Smooth muscle cell of the brain vasculature (primary cell): ENCODE results near the gene TRAF2.
A peak's percentile ranks its signal among the peaks of the same experiment; 100 is the strongest.

Source experiments
- DNase-seq: peaks from one replicate; pipeline ENCODE4 v3.0.0-alpha.2; 2012; ENCODE audit warnings: low read depth, low spot score

The TRAF2 gene

DNA sequence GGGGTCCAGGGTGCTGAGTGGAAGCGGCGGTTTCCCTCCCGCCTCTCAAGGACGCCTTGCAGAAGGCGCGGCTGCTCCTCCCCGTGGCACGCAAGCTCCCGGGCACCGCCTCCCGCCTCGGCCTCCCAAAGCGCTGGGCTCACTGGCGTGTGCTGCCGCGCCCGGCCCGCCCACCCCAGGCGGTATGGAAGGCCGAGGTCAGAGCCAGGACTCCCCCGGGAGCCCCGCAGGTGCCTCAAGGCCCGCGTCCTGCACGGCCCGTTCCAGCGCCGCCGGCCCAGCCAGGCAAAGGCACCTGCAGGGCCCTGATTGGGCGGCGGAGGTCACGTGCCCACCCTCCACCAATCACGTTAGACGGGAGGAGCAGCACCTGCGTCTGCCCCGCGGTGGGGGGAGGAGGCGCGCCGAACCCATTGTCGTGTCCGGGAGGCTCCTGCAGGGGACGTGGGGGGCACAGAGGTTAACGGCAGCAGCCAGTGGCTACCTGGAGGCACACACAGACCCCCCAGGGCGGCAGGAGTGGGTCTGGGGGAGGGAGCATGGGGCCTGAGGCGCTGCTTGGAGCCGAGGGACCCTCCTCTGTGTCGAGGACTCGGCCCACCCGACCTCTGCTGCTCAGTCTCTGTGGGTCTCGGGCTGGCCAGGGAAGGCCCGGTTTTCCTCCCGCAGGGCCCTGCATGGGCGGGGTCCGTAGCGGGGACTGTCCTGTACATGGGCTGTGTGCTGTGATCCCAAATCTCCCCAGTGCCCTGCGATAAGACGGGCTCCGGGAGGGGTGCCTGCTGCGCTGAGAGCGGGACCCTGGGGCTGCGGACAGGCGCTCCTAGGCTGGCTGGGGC, 63.7 kb downstream of the TRAF2 start:
- peak; percentile 40 for DNase-seq

DNA sequence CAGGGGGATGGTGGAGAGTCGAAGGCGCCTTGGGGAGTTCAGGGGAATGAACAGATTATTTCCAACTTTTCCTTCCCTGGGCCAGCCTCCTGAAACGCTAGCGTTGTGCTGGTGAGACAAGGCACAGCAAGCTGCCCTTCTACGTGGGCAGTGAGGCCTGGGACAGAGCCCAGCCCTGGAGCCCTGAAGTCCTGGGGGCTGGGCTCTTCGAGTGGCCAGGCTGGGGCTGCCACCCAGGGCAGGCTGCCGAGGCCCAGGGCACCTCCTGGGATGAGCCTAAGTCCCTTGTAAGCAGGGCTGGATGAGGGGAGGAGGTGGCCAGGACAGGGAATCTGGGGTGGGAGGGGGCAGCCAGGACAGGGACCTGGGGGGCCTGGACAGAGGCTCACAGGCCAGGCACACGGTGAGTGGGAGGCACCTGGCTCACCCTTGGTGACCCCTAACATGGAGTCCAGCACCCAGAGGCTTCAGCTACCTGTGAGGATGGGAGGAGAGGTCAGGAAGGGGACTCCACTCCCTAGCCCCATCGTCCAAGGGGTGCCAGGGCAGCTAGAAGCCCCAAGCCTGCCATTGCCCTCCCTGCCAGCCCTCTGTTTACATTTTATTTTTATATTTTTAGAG, 64.5 kb downstream of the TRAF2 start:
- no peak for DNase-seq

- DNase-seq = no peak
Observed at GRCh38 chr9:136951541-136952320, 65.4 kb downstream of the TRAF2 start, which contains the start of gene LCN12. LCN12 (plus strand) TSS chr9:136952273; CDS start chr9:136952328, 55 bp downstream.

DNA sequence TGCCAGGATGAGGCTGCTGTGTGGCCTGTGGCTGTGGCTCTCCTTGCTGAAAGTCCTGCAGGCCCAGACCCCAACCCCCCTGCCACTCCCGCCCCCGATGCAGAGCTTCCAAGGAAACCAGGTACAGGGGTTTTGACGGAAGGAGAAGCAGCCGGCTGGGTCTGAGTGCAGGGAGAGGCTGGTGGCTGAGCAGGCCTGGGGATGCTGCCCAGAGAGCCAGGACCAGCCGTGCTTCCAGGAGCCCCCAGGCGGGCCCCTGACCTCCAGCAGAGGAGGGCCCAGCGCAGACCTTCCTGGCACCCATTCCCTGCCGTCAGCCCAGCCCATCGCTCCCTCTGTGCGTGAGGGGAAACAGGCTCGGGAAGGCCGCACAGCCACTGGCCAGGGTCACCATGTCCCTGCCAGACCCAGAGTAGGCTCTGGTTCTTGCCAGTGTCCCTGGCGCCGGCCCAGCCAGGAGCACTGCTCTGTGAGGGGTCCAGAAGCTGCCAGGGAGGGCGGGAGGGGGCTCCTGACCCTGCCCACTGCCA, 66.1 kb downstream of the TRAF2 start:
- DNase-seq = no peak

DNA sequence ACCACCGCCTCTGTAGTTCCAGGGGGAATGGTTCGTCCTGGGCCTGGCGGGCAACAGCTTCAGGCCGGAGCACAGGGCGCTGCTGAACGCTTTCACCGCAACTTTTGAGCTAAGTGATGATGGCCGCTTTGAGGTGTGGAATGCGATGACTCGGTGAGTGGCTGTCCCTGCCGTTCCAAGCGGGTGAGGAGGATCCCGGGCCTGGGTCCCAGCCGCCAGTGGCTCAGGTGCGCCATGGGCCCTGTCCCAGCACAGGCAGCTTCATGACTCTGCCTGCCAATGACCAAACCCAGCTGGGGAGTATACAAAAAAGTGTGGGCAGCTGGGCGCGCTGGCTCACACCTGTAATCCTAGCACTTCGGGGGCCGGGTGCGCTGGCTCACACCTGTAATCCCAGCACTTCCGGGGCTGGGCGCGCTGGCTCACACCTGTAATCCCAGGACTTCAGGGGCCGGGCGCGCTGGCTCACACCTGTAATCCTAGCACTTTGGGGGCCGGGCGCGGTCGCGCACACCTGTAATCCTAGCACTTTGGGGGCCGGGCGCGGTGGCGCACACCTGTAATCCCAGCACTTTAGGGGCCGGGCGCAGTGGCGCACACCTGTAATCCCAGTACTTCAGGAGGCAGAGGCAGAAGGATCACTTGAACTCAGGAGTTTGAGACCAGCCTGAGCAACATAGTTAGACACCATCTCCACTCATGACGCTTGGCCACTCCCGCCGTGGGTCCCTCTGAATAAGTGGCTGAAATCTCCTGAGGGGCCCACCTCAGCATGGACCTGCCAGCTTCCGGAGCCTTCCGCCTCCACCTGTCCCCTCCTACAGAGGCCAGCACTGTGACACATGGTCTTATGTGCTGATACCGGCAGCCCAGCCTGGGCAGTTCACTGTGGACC, 66.8 kb downstream of the TRAF2 start:
- no peak for DNase-seq

DNA sequence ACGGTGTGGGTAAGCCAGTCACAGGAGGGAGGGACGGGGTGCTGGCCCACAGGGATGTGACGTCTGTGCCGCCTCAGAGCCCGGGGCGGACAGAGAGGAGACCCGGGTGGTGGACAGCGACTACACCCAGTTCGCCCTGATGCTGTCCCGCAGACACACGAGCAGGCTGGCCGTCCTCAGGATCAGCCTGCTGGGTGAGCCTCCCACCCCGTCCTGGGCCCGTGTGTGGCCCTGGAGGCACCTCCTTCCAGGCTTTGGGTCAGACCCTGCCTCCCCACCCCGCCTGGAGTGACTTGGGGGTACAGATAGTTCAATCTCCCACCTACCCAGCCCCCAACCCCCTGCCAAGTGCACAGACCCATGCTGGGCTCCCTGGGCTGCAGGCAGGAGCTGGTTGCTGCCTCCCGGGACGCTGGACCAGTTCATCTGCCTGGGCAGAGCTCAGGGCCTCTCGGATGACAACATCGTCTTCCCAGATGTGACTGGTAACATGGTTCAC, 67.5 kb downstream of the TRAF2 start:
- no peak for DNase-seq

GRCh38 chr9:136954270-136955083, 68.2 kb downstream of the TRAF2 start:
- DNase-seq = no peak

- no peak for DNase-seq
Observed at GRCh38 chr9:136955202-136955942, 69.1 kb downstream of the TRAF2 start.

DNA sequence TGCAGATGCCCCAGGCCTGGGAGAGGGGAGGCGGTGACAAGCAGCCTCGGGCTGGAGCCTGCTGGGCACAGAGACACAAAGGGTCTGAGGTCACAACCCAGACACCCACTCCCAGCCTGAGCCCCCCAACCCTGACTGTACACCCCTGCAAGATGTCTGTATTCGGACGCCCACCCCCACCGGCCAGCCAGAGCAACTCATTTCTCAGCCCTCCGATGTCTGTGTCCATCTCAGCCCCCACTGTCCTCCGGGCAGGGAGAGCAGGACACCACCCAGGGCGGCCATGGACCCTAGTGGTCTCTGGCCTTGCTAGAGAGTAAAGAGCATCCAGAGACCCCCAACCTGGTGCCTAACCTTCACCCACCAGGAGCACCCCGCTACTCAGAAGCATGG, 69.6 kb downstream of the TRAF2 start:
- no peak for DNase-seq

DNA sequence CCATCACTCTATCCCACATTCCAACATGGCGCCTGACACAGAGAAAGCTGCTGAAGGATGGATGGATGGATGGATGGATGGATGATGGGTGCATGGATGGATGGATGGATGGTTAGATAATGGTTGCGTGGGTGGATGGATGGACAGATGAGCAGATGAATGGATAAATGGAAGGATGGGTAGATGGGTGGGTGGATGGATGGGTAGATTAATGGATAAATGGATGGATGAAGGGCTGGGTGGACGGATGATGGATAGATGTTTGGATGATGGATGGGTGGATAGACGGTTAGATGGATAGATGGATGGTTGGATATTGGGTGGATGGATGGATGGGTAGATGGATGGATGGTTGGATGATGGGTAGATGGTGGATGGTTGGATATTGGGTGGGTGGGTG, 70.3 kb downstream of the TRAF2 start:
- DNase-seq = no peak

DNA sequence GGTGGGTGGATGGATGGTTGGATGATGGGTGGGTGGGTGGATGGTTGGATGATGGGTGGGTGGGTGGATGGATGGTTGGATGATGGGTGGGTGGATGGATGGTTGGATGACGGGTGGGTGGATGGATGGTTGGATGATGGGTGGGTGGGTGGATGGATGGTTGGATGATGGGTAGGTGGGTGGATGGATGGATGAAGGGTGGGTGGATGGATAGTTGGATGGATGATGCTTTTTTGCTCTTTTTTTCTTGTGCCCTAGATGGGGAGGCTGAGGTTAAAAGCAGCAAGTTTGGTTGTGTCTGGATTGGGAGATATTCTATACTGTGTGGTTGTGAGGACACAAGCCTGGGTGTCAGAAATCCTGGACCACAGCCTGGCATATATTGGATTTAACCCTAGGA, 71.1 kb downstream of the TRAF2 start:
- no peak for DNase-seq

DNA sequence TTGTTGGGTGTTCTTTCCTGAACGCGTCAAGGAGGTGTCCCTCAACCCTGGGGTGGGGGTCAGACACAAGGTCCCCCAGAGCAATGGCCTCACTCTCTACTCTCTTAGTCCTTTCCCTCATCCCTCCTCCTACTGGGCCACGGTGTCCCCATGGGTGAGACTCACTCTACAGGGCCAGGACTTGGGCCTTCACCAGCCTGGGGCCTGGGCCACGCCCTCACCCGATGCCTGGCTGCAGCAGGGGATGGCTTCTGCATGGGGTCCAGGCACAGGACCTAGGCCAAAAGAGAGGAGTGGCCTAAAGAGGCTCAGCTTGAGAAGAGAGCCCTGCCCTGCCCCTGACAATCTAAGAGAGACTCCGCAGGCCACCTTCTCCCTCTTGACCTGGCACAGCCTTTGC, 71.6 kb downstream of the TRAF2 start:
- no peak for DNase-seq

DNA sequence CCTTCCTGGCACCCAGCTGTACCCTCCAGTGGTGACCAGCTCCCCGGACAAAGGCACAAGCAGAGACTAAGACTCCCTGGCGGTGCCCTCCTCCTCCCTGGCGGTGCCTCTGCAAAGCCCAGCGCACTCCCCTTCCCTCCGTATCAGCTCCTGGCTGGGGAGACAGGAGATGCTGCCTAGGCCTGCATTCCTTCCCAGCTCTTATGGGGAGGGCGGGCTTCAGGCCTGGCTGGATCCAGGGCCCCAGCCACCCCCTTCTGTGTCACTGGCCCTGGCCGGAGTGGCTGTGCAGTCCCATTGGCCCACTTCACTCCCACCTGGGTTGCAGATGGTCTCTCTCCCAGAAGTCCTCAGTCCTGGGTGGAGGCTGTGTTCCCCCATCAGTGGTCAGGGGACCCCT, 72.2 kb downstream of the TRAF2 start:
- no peak for DNase-seq

DNA sequence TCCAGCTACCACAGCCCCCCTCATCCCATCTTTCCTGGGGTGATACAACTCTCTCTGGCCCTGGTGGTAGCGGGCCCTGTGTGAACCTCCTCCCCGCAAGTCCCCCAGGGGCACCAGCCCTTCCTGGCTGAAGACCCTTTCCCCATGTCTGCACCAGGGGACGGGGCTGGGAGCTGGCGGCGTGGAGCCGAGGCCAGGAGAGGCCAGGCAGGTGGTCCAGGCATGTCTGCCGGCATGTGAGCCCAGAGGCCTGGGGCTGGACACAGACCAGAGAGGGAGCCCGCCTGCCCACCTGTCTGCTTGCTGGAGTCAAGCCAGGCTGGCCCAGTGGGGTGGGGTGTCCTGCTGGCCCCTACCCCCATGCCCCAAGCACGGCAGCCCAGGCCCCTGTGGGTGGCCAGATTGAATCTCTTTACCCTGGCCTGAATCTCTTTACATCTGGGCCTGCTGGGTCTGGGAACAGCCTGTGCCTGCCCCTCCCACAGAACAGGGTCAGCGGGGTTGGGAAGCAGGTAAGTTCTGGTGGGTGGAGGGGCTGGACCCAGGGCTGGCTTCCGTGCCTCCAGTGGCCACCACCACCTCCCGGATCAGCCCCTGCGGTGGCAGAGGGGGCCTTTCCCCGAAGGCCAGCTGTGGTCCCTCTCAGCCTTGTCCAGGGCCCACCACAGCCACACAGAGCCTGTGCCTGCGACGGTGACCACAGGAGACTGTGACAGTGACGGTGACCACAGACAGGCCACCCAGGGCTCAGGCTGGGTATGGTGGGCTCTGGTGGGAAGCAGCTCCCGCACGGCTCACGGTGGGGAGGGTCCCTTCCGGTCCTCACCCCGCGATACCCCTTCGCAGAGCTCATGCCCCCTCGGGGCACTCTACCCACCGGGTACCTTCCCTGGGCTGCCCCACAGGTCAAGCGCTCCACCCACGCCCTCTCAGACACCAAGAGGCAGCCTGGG, 72.9 kb downstream of the TRAF2 start:
- DNase-seq = no peak

DNA sequence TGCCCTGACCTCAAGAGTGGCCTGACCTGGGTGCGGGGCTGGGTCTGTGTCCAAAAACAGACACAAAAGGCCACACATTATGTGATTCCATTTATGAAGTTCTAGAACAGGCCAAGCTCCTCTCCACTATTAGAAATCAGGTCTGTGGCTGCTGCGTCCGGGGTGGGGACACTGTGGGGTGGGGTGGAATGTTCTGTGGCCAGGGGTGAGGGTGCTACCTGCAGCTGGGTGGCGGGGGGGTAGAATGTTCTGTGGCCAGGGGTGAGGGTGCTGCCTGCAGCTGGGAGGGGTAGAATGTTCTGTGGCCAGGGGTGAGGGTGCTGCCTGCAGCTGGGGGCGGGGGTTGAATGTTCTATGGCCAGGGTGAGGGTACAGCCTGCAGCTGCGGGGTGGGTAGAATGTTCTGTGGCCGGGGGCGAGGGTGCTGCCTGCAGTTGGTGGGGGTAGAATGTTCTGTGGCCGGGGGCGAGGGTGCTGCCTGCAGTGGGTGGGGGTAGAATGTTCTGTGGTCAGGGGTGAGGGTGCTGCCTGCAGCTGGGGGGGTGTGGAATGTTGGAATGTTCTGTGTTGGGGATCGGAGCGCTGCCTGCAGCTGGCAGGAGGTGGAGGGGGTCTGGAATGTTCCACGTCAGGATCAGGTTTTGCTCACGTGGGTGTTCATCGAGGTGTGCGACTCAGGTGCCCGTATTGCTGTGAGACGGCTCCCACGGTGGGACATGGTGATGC, 74.1 kb downstream of the TRAF2 start:
- DNase-seq = no peak

GRCh38 chr9:136960938-136961275, 74.6 kb downstream of the TRAF2 start:
- no peak for DNase-seq

- DNase-seq = peak; percentile 55
Observed at GRCh38 chr9:136961279-136962065, 75.2 kb downstream of the TRAF2 start.
